HEK293 (cell line): ENCODE data around the gene OR8S1.

Experiments
- CTCF ChIA-PET: fragments of 350-600 bp; formaldehyde crosslinking; extraction: SDS; loops from one replicate; lab custom pipeline; 2021; ENCODE audit warnings: antibody characterized with exemption; lab: Yijun Ruan, JAX
- POLR2A ChIA-PET: fragments of 300-600 bp; formaldehyde crosslinking; extraction: SDS; loops from one replicate; lab custom pipeline; 2020; ENCODE audit warnings: antibody characterized with exemption, inconsistent platforms; lab: Yijun Ruan, JAX
- H3K27ac ChIP-seq: fragments of 200-500 bp; sonication (Bioruptor generic); 2 replicates; pipeline ENCODE4 v1.5.1; 2014; ENCODE audit warnings: low read depth, low read length, control low read depth, inconsistent platforms; ENCODE audit errors: extremely low read depth
- H3K36me3 ChIP-seq, 2 experiments: fragments of 200-500 bp in 1 of 2; sonication (Bioruptor generic) in 1 of 2; 1 replicate in 1 of 2; 2 replicates in 1 of 2; pipeline ENCODE4 v1.5.1; 2014 to 2017; ENCODE audit warnings: inconsistent platforms in 2 of 2, low read length in 2 of 2; ENCODE audit not compliant: control insufficient read depth in 2 of 2, insufficient read depth in 1 of 2
- H3K4me1 ChIP-seq: fragments of 200-500 bp; sonication (Bioruptor generic); 2 replicates; pipeline ENCODE4 v1.5.1; 2014; ENCODE audit warnings: mild to moderate bottlenecking, low read length, inconsistent platforms; ENCODE audit not compliant: control insufficient read depth, insufficient read depth
- H3K4me3 ChIP-seq: 2 replicates; pipeline ENCODE4 v1.5.1; 2011; ENCODE audit warnings: low read depth, mild to moderate bottlenecking, control low read depth, low read length, moderate library complexity
- H3K9me3 ChIP-seq: fragments of 200-500 bp; sonication (Bioruptor generic); 2 replicates; pipeline ENCODE4 v1.5.1; 2014; ENCODE audit warnings: low read depth, low read length, inconsistent platforms; ENCODE audit not compliant: control insufficient read depth, insufficient read depth
- BCL6B ChIP-seq: fragments of 450-650 bp; formaldehyde crosslinking; IDR thresholded peaks from 2 replicates; pipeline ENCODE4 v1.5.1; 2017; ENCODE audit warnings: missing biosample characterization, missing genetic modification characterization
- GFI1B ChIP-seq: fragments of 450-650 bp; formaldehyde crosslinking; IDR thresholded peaks from 2 replicates; pipeline ENCODE4 v1.5.1; 2016; ENCODE audit warnings: missing biosample characterization, missing genetic modification characterization
- KLF9 ChIP-seq: fragments of 450-650 bp; formaldehyde crosslinking; IDR thresholded peaks from 2 replicates; pipeline ENCODE4 v1.5.1; 2016; ENCODE audit warnings: missing biosample characterization, missing genetic modification characterization, low read depth
- MEIS1 ChIP-seq: sonication (generic); formaldehyde crosslinking; IDR thresholded peaks from 2 replicates; pipeline ENCODE4 v1.8.1; 2022; ENCODE audit warnings: missing genetic modification reagents, mild to moderate bottlenecking, borderline replicate concordance
- TRIM28 ChIP-seq: IDR thresholded peaks from 2 replicates; pipeline ENCODE4 v1.6.1; 2011; ENCODE audit warnings: low read length, control low read depth, borderline replicate concordance
- ZBTB17 ChIP-seq: fragments of 450-650 bp; formaldehyde crosslinking; IDR thresholded peaks from 2 replicates; pipeline ENCODE4 v1.5.1; 2016; ENCODE audit warnings: missing biosample characterization, missing genetic modification characterization
- ZEB2 ChIP-seq: fragments of 450-650 bp; formaldehyde crosslinking; IDR thresholded peaks from 2 replicates; pipeline ENCODE4 v1.5.1; 2016; ENCODE audit warnings: missing biosample characterization, missing genetic modification characterization
- ZNF146 ChIP-seq: fragments of 450-650 bp; formaldehyde crosslinking; IDR thresholded peaks from 2 replicates; pipeline ENCODE4 v1.5.1; 2016; ENCODE audit warnings: missing biosample characterization, missing genetic modification characterization
- ZNF18 ChIP-seq: fragments of 450-650 bp; formaldehyde crosslinking; IDR thresholded peaks from 2 replicates; pipeline ENCODE4 v1.5.1; 2016; ENCODE audit warnings: missing biosample characterization, missing genetic modification characterization
- ZNF23 ChIP-seq: fragments of 450-650 bp; formaldehyde crosslinking; IDR thresholded peaks from 2 replicates; pipeline ENCODE4 v1.5.1; 2016; ENCODE audit warnings: missing biosample characterization, missing genetic modification characterization, borderline replicate concordance
- ZNF549 ChIP-seq: fragments of 450-650 bp; IDR thresholded peaks from 2 replicates; pipeline ENCODE4 v1.5.1; 2018; ENCODE audit warnings: missing biosample characterization, missing genetic modification characterization, mild to moderate bottlenecking, inconsistent platforms, moderate library complexity
- ZNF571 ChIP-seq: fragments of 450-650 bp; formaldehyde crosslinking; IDR thresholded peaks from 2 replicates; pipeline ENCODE4 v1.5.0; 2017; ENCODE audit warnings: missing biosample characterization, missing genetic modification characterization
- ZNF707 ChIP-seq: fragments of 450-650 bp; formaldehyde crosslinking; IDR thresholded peaks from 2 replicates; pipeline ENCODE4 v1.5.1; 2016; ENCODE audit warnings: missing biosample characterization, missing genetic modification characterization

Gene OR8S1

GRCh38 chr12:48567731-48568130 is 42.3 kb downstream of the OR8S1 start:
- H3K4me3 ChIP-seq: no peak overlapping the region
- no peaks in the 10 kb centered on the region for H3K36me3 ChIP-seq
- H3K9me3 ChIP-seq: no peaks in the 10 kb centered on the region
- ChIA-PET CTCF (interaction anchor here (0.6 to 1.4 kb wide), 2 partner anchors 10 to 51 kb away, joined by 4 read pairs; no protein-coding TSS in a partner anchor), POLR2A (no interaction called here)
- TF ChIP-seq ZEB2 (tag by site-specific recombination) (no peak), MEIS1 (CRISPR knock-in tag) (no peak), ZNF571 (tag by site-specific recombination) (no peak), KLF9 (tag by site-specific recombination) (no peak), ZNF23 (no peak), ZNF146 (no peak), GFI1B (tag by site-specific recombination) (no peak)
- TF ChIP-seq, all 188 proteins: peak for 0
- Histone ChIP-seq H3K27ac (no peak overlapping the region), H3K4me1 (no peaks in the 10 kb centered on the region)

- Histone ChIP-seq H3K36me3 (no peaks in the 10 kb centered on the region), H3K4me1 (no peaks in the 10 kb centered on the region), H3K27ac (no peak within 1 kb of the TSS), H3K4me3 (no peak within 1 kb of the TSS), H3K9me3 (no peaks in the 10 kb centered on the region)
- no peak for TF ChIP-seq ZNF707 (tag by site-specific recombination)
- TF ChIP-seq BCL6B: no peak
- TF ChIP-seq TRIM28: no peak
- TF ChIP-seq ZNF18 (tag by site-specific recombination): no peak
- POLR2A ChIA-PET: no interaction called here
- CTCF ChIA-PET: interaction anchor here (0.6 to 1.2 kb wide), 3 partner anchors 14 to 49 kb away, joined by 4 to 7 read pairs (median 5); no protein-coding TSS in a partner anchor
Measured at GRCh38 chr12:48569946-48570345, 44.5 kb downstream of the OR8S1 start, which contains the start of gene LALBA. TSS of gene LALBA (minus strand) at chr12:48570046. CDS start at chr12:48570020, 26 bp downstream.

- TF ChIP-seq ZNF549 (tag by site-specific recombination) (no peak), ZBTB17 (tag by site-specific recombination) (peak; percentile 46; the same call in 1 of the 2 replicates)
- no peak overlapping the region for H3K4me3 ChIP-seq
- H3K9me3 ChIP-seq: no peaks in the 10 kb centered on the region
- H3K27ac ChIP-seq: no peak overlapping the region
- POLR2A ChIA-PET: no interaction called here
- CTCF ChIA-PET: no interaction called here
- no peaks in the 10 kb centered on the region for H3K4me1 ChIP-seq
- no peaks in the 10 kb centered on the region for H3K36me3 ChIP-seq
Measured at GRCh38 chr12:48572326-48572725, 46.9 kb downstream of the OR8S1 start.
